A673 (cell line): Measurements from ENCODE around the gene DRD2. TPM values are rescaled to one million over a fixed set of nuclear protein-coding genes. Genes with fewer than 3 reads are reported as not detected.

Experiments used
- BruUV-seq: library from RNA; stranded (reverse); fragments of 400-500 nt; replicated peaks from 2 replicates; lab custom pipeline; 2021; lab: Mats Ljungman, UMichigan
- CTCF ChIA-PET: fragments of 300-600 bp; sonication (Branson Sonifier 250); formaldehyde crosslinking; loops from one replicate; lab custom pipeline; 2022; ENCODE audit warnings: antibody characterized with exemption; lab: Charles Lee
- POLR2A ChIA-PET: fragments of 300-600 bp; sonication (Branson Sonifier 250); formaldehyde crosslinking; loops from one replicate; lab custom pipeline; 2022; ENCODE audit warnings: antibody characterized with exemption; ENCODE audit not compliant: low non-redundant PET; lab: Charles Lee
- DNase-seq: peaks from one replicate; pipeline ENCODE4 v3.0.0-alpha.2; 2015; ENCODE audit warnings: low spot score
- H3K27ac ChIP-seq: fragments of 200-600 bp; sonication (generic); 2 replicates; pipeline ENCODE4 v1.5.1; 2016; ENCODE audit warnings: mixed run types, low read depth, mild to moderate bottlenecking, mixed read lengths, antibody characterized with exemption, low read length; ENCODE audit not compliant: poor library complexity, severe bottlenecking
- H3K27me3 ChIP-seq: fragments of 200-600 bp; sonication (generic); replicated peaks from 2 replicates; pipeline ENCODE4 v1.6.1; 2017; ENCODE audit warnings: mixed run types, low read depth, mild to moderate bottlenecking, mixed read lengths, antibody characterized with exemption, low read length; ENCODE audit not compliant: insufficient read depth, poor library complexity
- H3K36me3 ChIP-seq: fragments of 200-600 bp; sonication (generic); 2 replicates; pipeline ENCODE4 v1.6.1; 2016; ENCODE audit warnings: mixed run types, mild to moderate bottlenecking, mixed read lengths, antibody characterized with exemption, low read length; ENCODE audit not compliant: insufficient read depth, poor library complexity, severe bottlenecking
- H3K4me1 ChIP-seq: fragments of 200-600 bp; sonication (generic); 2 replicates; pipeline ENCODE4 v1.6.1; 2017; ENCODE audit warnings: mixed run types, mild to moderate bottlenecking, mixed read lengths, antibody characterized with exemption, low read length; ENCODE audit not compliant: insufficient read depth, poor library complexity, severe bottlenecking
- H3K4me3 ChIP-seq: fragments of 200-600 bp; sonication (generic); 2 replicates; pipeline ENCODE4 v1.5.1; 2016; ENCODE audit warnings: low read depth, mixed run types, mild to moderate bottlenecking, mixed read lengths, low read length; ENCODE audit not compliant: poor library complexity, severe bottlenecking
- H3K9me3 ChIP-seq: fragments of 200-600 bp; sonication (generic); 2 replicates; pipeline ENCODE4 v1.6.1; 2016; ENCODE audit warnings: mixed run types, low read depth, mild to moderate bottlenecking, mixed read lengths, antibody characterized with exemption, low read length; ENCODE audit not compliant: poor library complexity, severe bottlenecking
- EZH2 ChIP-seq: fragments of 200-600 bp; sonication (generic); IDR thresholded peaks from 2 replicates; pipeline ENCODE4 v1.6.1; 2017; ENCODE audit warnings: borderline replicate concordance, low read depth, mild to moderate bottlenecking, mixed read lengths, antibody characterized with exemption, low read length; ENCODE audit not compliant: poor library complexity, severe bottlenecking
- intact Hi-C: fragments of 100-400 bp; cut with micrococcal nuclease; formaldehyde crosslinking; loops from one replicate; pipeline ENCODE4 v1.10.0; 2022; ENCODE audit not compliant: unreplicated experiment
- total RNA-seq: library from RNA; stranded (reverse); gene quantifications from 2 replicates; pipeline ENCODE4 v1.2.3, GENCODE V29; 2021
- TF ChIP-seq, protein P1 (sequence below): fragments of 300-800, 200-600 bp; sonication (generic); conservative IDR thresholded peaks from 2 replicates; pipeline ENCODE4 v1.5.1; 2017; ENCODE audit warnings: low read depth, mild to moderate bottlenecking, antibody characterized with exemption, low read length, moderate library complexity, mixed read lengths

The DRD2 gene
- total RNA-seq, 1 experiment from 2014 or later, result 0.39 TPM

DNA sequence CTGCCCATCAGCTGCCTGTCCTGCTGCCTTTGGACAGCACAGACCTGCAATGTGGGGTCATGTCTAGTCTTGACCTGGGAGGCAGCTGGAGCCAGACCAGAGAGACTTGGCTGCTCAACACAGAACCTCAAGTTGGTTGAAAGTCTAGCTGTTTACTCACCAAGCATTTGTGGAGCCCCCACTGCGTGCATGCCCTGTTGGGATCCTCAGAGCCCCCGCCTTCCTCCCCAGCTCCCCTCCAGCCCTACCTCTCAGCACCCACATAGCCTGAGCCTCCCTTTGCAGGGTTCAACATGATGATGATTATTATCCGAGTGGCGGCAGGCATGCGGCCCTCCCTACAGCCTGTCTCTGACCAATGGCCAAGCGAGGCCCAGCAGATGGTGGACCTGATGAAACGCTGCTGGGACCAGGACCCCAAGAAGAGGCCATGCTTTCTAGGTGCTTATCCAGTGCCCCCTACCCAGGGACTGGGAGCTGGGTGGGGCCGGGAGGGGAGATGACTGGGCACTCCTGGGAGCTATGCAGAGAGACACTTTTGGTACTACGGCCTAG is 79.3 kb downstream of the DRD2 start:
- Histone ChIP-seq H3K4me1 (no peaks in the 10 kb centered on the region), H3K4me3 (no peak overlapping the region), H3K36me3 (no peaks in the 10 kb centered on the region), H3K9me3 (no peaks in the 10 kb centered on the region), H3K27me3 (no peaks in the 10 kb centered on the region), H3K27ac (no peak overlapping the region)
- TF ChIP-seq, protein P1, sequence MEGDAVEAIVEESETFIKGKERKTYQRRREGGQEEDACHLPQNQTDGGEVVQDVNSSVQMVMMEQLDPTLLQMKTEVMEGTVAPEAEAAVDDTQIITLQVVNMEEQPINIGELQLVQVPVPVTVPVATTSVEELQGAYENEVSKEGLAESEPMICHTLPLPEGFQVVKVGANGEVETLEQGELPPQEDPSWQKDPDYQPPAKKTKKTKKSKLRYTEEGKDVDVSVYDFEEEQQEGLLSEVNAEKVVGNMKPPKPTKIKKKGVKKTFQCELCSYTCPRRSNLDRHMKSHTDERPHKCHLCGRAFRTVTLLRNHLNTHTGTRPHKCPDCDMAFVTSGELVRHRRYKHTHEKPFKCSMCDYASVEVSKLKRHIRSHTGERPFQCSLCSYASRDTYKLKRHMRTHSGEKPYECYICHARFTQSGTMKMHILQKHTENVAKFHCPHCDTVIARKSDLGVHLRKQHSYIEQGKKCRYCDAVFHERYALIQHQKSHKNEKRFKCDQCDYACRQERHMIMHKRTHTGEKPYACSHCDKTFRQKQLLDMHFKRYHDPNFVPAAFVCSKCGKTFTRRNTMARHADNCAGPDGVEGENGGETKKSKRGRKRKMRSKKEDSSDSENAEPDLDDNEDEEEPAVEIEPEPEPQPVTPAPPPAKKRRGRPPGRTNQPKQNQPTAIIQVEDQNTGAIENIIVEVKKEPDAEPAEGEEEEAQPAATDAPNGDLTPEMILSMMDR, result no peak
- no peak for TF ChIP-seq EZH2
- ChIA-PET POLR2A (no interaction called here), CTCF (no interaction called here)
- DNase-seq, result no peak
- intact Hi-C loops, result no loop called here
- BruUV-seq, result no TSS peak

DNA sequence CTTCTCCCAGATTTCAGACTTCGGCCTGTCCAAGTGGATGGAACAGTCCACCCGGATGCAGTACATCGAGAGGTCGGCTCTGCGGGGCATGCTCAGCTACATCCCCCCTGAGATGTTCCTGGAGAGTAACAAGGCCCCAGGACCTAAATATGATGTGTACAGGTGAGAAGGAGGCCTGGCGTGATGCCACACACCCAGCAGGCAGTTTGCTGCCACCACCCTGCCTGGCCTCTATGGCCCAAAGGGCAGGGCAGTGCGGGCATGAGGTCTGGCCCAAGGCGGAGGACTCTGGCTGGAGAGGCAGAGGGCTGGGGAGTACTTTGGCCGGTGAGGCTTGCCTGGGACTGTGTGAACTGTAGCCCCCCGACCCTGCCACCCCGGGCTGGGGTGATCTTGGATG is 80.3 kb downstream of the DRD2 start:
- no TSS peak for BruUV-seq
- Histone ChIP-seq H3K27me3 (no peaks in the 10 kb centered on the region), H3K4me1 (no peaks in the 10 kb centered on the region), H3K36me3 (no peaks in the 10 kb centered on the region), H3K27ac (no peak overlapping the region), H3K4me3 (no peak overlapping the region), H3K9me3 (no peaks in the 10 kb centered on the region)
- TF ChIP-seq EZH2, result no peak
- TF ChIP-seq, protein P1, result no peak
- no peak for DNase-seq
- CTCF ChIA-PET, result no interaction called here
- intact Hi-C loops, result no loop called here
- POLR2A ChIA-PET, result no interaction called here

DNA sequence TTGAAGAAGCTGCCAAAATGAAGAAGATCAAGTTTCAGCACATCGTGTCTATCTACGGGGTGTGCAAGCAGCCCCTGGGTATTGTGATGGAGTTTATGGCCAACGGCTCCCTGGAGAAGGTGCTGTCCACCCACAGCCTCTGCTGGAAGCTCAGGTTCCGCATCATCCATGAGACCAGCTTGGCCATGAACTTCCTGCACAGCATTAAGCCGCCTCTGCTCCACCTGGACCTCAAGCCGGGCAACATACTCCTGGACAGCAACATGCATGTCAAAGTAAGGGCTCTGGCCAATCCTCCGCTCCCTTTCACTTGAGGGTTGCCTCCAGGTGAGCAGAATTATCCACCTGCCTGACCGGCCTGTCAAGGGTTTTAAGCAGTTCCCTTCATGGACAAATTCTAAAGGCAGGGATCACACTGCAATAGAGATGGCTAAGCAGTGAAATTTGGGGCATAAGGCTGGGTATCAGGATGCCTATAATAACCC is 81.7 kb downstream of the DRD2 start:
- BruUV-seq, result no TSS peak
- Histone ChIP-seq H3K4me3 (no peak overlapping the region), H3K4me1 (peaks cover 6% of the 10 kb centered on the region), H3K27me3 (no peaks in the 10 kb centered on the region), H3K27ac (no peak overlapping the region), H3K9me3 (no peaks in the 10 kb centered on the region), H3K36me3 (no peaks in the 10 kb centered on the region)
- TF ChIP-seq, protein P1, result no peak
- TF ChIP-seq EZH2, result no peak
- ChIA-PET CTCF (no interaction called here), POLR2A (no interaction called here)
- DNase-seq, result no peak
- intact Hi-C loops, result no loop called here
